ENCODE results near the gene PGAP2. TPM values are rescaled to one million over a fixed set of nuclear protein-coding genes. Genes with fewer than 3 reads are reported as not detected.

PGAP2 gene
- total RNA-seq, 2 donors from 2014 or later, result 4.4 to 22.5 TPM

- peaks cover 40 to 44% of the 10 kb centered on the region in 2 donors for H3K4me1 ChIP-seq (ENCODE audit: control insufficient read depth in 1 of 2, low read depth in 2 of 2)
- peak overlapping the region; percentile 99 for H3K4me3 ChIP-seq
- no peak for TF ChIP-seq CTCF (IDR thresholded peaks at IDR 0.05)
- no peak for ATAC-seq (ENCODE audit: insufficient number of reproducible peaks, low FRiP score, low read depth)
- no peaks in the 10 kb centered on the region for H3K27me3 ChIP-seq (replicated peaks; ENCODE audit: insufficient read depth)
- no peak for DNase-seq (ENCODE audit: low spot score)
- H3K27ac ChIP-seq, result peak overlapping the region; percentile 94 to 96
- H3K9me3 ChIP-seq, result no peaks in the 10 kb centered on the region
- no peaks in the 10 kb centered on the region for H3K36me3 ChIP-seq
These were observed 46.3 kb downstream of the PGAP2 start for GRCh38 chr11:3854660-3854976.

- Histone ChIP-seq H3K4me3 (peak within 1 kb of the TSS; percentile 99), H3K9me3 (no peaks in the 10 kb centered on the region), H3K36me3 (no peaks in the 10 kb centered on the region), H3K4me1 (ENCODE audit: control insufficient read depth in 1 of 2, low read depth in 2 of 2) (peaks cover 46 to 49% of the 10 kb centered on the region in 2 donors), H3K27ac (peak within 1 kb of the TSS; percentile 94 to 96), H3K27me3 (replicated peaks; ENCODE audit: insufficient read depth) (no peaks in the 10 kb centered on the region)
- TF ChIP-seq CTCF (IDR thresholded peaks at IDR 0.05), result peak; percentile 98
- ATAC-seq (ENCODE audit: insufficient number of reproducible peaks, low FRiP score, low read depth) (peak; percentile 82), DNase-seq (ENCODE audit: low spot score) (peak; percentile 83)
These were observed 46.8 kb downstream of the PGAP2 start, which contains the start of gene STIM1 for GRCh38 chr11:3854977-3855807. TSS of gene STIM1 (plus strand) at chr11:3855664. CDS start at chr11:3856271, 607 bp downstream.

GRCh38 chr11:3855808-3856491, 47.6 kb downstream of the PGAP2 start:
- no peak for DNase-seq (ENCODE audit: low spot score)
- Histone ChIP-seq H3K36me3 (no peaks in the 10 kb centered on the region), H3K4me3 (peak overlapping the region; percentile 99), H3K27me3 (replicated peaks; ENCODE audit: insufficient read depth) (no peaks in the 10 kb centered on the region), H3K4me1 (ENCODE audit: control insufficient read depth in 1 of 2, low read depth in 2 of 2) (peaks cover 51 to 55% of the 10 kb centered on the region in 2 donors), H3K27ac (peak overlapping the region; percentile 86 to 96), H3K9me3 (no peaks in the 10 kb centered on the region)
- TF ChIP-seq CTCF (IDR thresholded peaks at IDR 0.05), result no peak
- no peak for ATAC-seq (ENCODE audit: insufficient number of reproducible peaks, low FRiP score, low read depth)

GRCh38 chr11:3856856-3857553, 48.6 kb downstream of the PGAP2 start:
- peak overlapping the region in 1 of 2 donors; percentile 96 for H3K27ac ChIP-seq
- H3K27me3 ChIP-seq (replicated peaks; ENCODE audit: insufficient read depth), result no peaks in the 10 kb centered on the region
- no peak for ATAC-seq (ENCODE audit: insufficient number of reproducible peaks, low FRiP score, low read depth)
- H3K36me3 ChIP-seq, result no peaks in the 10 kb centered on the region
- peak overlapping the region; percentile 99 for H3K4me3 ChIP-seq
- no peak for DNase-seq (ENCODE audit: low spot score)
- H3K9me3 ChIP-seq, result no peaks in the 10 kb centered on the region
- peaks cover 51 to 55% of the 10 kb centered on the region in 2 donors for H3K4me1 ChIP-seq (ENCODE audit: control insufficient read depth in 1 of 2, low read depth in 2 of 2)
- TF ChIP-seq CTCF (IDR thresholded peaks at IDR 0.05), result no peak

- no peaks in the 10 kb centered on the region for H3K9me3 ChIP-seq
- H3K36me3 ChIP-seq, result no peaks in the 10 kb centered on the region
- H3K27me3 ChIP-seq (replicated peaks; ENCODE audit: insufficient read depth), result no peaks in the 10 kb centered on the region
- H3K4me3 ChIP-seq, result peak overlapping the region; percentile 99
- no peak for TF ChIP-seq CTCF (IDR thresholded peaks at IDR 0.05)
- peaks cover 51 to 55% of the 10 kb centered on the region in 2 donors for H3K4me1 ChIP-seq (ENCODE audit: control insufficient read depth in 1 of 2, low read depth in 2 of 2)
- no peak overlapping the region for H3K27ac ChIP-seq
- no peak for DNase-seq (ENCODE audit: low spot score)
- no peak for ATAC-seq (ENCODE audit: insufficient number of reproducible peaks, low FRiP score, low read depth)
These were observed 49.3 kb downstream of the PGAP2 start for GRCh38 chr11:3857628-3858027.
